Left kidney (tissue), 2 donors: ENCODE measurements around the gene TIE1. TPM values are rescaled to one million over a fixed set of nuclear protein-coding genes. Genes with fewer than 3 reads are reported as not detected.

Experiments
- DNase-seq: peaks from one replicate; pipeline ENCODE4 v3.0.0-alpha.2; 2013
- polyA plus RNA-seq: library from polyadenylated mRNA; unstranded; fragments of 120-200 nt; gene quantifications from one replicate; pipeline ENCODE4 v1.2.1, GENCODE V29; 2013; ENCODE audit not compliant: insufficient read length

Gene TIE1
- polyA plus RNA-seq, 1 donor, result 47.3 TPM

GRCh38 chr1:43288785-43289706 is 11.7 kb upstream of the TIE1 start:
- DNase-seq, result no peak

- no peak for DNase-seq
Observed at GRCh38 chr1:43292216-43292615, 8.6 kb upstream of the TIE1 start.

GRCh38 chr1:43292679-43293078 is 8.1 kb upstream of the TIE1 start:
- DNase-seq, result no peak

GRCh38 chr1:43293176-43293575 is 7.6 kb upstream of the TIE1 start:
- DNase-seq, result no peak

- DNase-seq, result no peak
Observed at GRCh38 chr1:43293896-43294760, 6.7 kb upstream of the TIE1 start.

- no peak for DNase-seq
Observed at GRCh38 chr1:43294761-43295160, 6.0 kb upstream of the TIE1 start.

- DNase-seq, result no peak
Observed at GRCh38 chr1:43296207-43296606, 4.6 kb upstream of the TIE1 start.

GRCh38 chr1:43298055-43298454 is 2.7 kb upstream of the TIE1 start:
- DNase-seq, result no peak

- DNase-seq, result no peak
Observed at GRCh38 chr1:43299101-43299500, 1.7 kb upstream of the TIE1 start.

GRCh38 chr1:43302201-43302600 is 1.4 kb downstream of the TIE1 start:
- DNase-seq, result no peak

GRCh38 chr1:43302721-43303470 is 2.1 kb downstream of the TIE1 start:
- no peak for DNase-seq

GRCh38 chr1:43303471-43304313 is 2.9 kb downstream of the TIE1 start:
- DNase-seq, result no peak

- DNase-seq, result peak; percentile 15
Observed at GRCh38 chr1:43304314-43304681, 3.5 kb downstream of the TIE1 start.

- no peak for DNase-seq
Observed at GRCh38 chr1:43304771-43305300, 4.1 kb downstream of the TIE1 start.

GRCh38 chr1:43305461-43305860 is 4.7 kb downstream of the TIE1 start:
- no peak for DNase-seq

GRCh38 chr1:43305926-43306687 is 5.3 kb downstream of the TIE1 start:
- no peak for DNase-seq

GRCh38 chr1:43306688-43307457 is 6.1 kb downstream of the TIE1 start:
- no peak for DNase-seq

GRCh38 chr1:43307458-43308158 is 6.8 kb downstream of the TIE1 start:
- DNase-seq, result no peak
